Measurements from ENCODE around the gene ZNF558.

GRCh38 chr19:8840708-8841107, 8.6 kb upstream of the ZNF558 start:
- no peak for TF ChIP-seq POLR2A (IDR thresholded peaks at IDR 0.05)
- no peak for TF ChIP-seq POLR2AphosphoS5 (IDR thresholded peaks at IDR 0.05)

Measured in suprapubic skin (tissue), 4 donors.